Thoracic aorta (tissue), 2 donors: ENCODE data around the gene ATXN10. TPM values are rescaled to one million over a fixed set of nuclear protein-coding genes. Genes with fewer than 3 reads are reported as not detected.

Experiments
- ATAC-seq: fragments of 150-250 bp; one replicate; pipeline ENCODE4 v1.8.0; 2017; ENCODE audit warnings: low read depth; ENCODE audit not compliant: insufficient number of reproducible peaks, low FRiP score
- DNase-seq: peaks from one replicate; pipeline ENCODE4 v3.0.0-alpha.2; 2020; ENCODE audit warnings: low spot score
- H3K27ac ChIP-seq, 2 donors: fragments of 200-600 bp; sonication (generic); 1 replicate in 1 of 2; 2 replicates in 1 of 2; pipeline ENCODE4 v1.5.1; 2016; ENCODE audit warnings: mild to moderate bottlenecking in 2 of 2, moderate library complexity in 2 of 2
- H3K27me3 ChIP-seq: fragments of 200-600 bp; sonication (generic); replicated peaks from 2 replicates; pipeline ENCODE4 v1.6.0; 2016; ENCODE audit warnings: mild to moderate bottlenecking; ENCODE audit not compliant: insufficient read depth
- H3K36me3 ChIP-seq: fragments of 200-600 bp; sonication (generic); one replicate; pipeline ENCODE4 v1.5.1; 2016
- H3K4me1 ChIP-seq, 2 donors: fragments of 200-600 bp; sonication (generic); 1 replicate in 1 of 2; 2 replicates in 1 of 2; pipeline versions ENCODE4 v1.5.1 to v1.6.0; 2016; ENCODE audit warnings: low read depth in 2 of 2, mild to moderate bottlenecking in 1 of 2; ENCODE audit not compliant: control insufficient read depth in 1 of 2
- H3K4me3 ChIP-seq: fragments of 200-600 bp; sonication (generic); 2 replicates; pipeline ENCODE4 v1.5.1; 2016; ENCODE audit warnings: mild to moderate bottlenecking
- H3K9me3 ChIP-seq: fragments of 200-600 bp; sonication (generic); 2 replicates; pipeline ENCODE4 v1.5.1; 2016
- CTCF ChIP-seq: fragments of 200-600 bp; sonication (generic); IDR thresholded peaks from one replicate; pipeline ENCODE4 v1.5.1; 2019; ENCODE audit warnings: antibody characterized with exemption
- total RNA-seq, 2 donors: library from RNA; depleted of rRNA; stranded (reverse); fragments of >200 nt; gene quantifications; one replicate each; pipeline versions ENCODE4 v1.1.0 to v1.2.3, GENCODE V29; 2016

The ATXN10 gene
- total RNA-seq, 2 donors from 2014 or later, result 52.9 to 164 TPM

GRCh38 chr22:45740236-45740635 is 68.6 kb downstream of the ATXN10 start:
- no peak for DNase-seq
- no peak for ATAC-seq
- no peaks in the 10 kb centered on the region for H3K9me3 ChIP-seq
- H3K27ac ChIP-seq, result no peak overlapping the region
- peaks cover 6% of the 10 kb centered on the region for H3K36me3 ChIP-seq
- H3K4me1 ChIP-seq, result peaks cover 25 to 38% of the 10 kb centered on the region in 2 donors
- TF ChIP-seq CTCF, result no peak
- no peaks in the 10 kb centered on the region for H3K27me3 ChIP-seq
- H3K4me3 ChIP-seq, result no peak overlapping the region

GRCh38 chr22:45742866-45743450 is 71.3 kb downstream of the ATXN10 start:
- Histone ChIP-seq H3K4me1 (peaks cover 26 to 60% of the 10 kb centered on the region in 2 donors), H3K27ac (peak overlapping the region; percentile 87 to 93), H3K9me3 (no peaks in the 10 kb centered on the region), H3K27me3 (no peaks in the 10 kb centered on the region), H3K4me3 (peak overlapping the region; percentile 17), H3K36me3 (peaks cover 6% of the 10 kb centered on the region)
- no peak for DNase-seq
- TF ChIP-seq CTCF, result no peak
- peak; percentile 53 for ATAC-seq

- Histone ChIP-seq H3K9me3 (no peaks in the 10 kb centered on the region), H3K4me1 (peaks cover 26 to 63% of the 10 kb centered on the region in 2 donors), H3K4me3 (peak overlapping the region; percentile 17), H3K36me3 (peaks cover 6% of the 10 kb centered on the region), H3K27me3 (no peaks in the 10 kb centered on the region), H3K27ac (peak overlapping the region; percentile 87 to 93)
- ATAC-seq (peak; percentile 92), DNase-seq (no peak)
- no peak for TF ChIP-seq CTCF
Measured at GRCh38 chr22:45743687-45744086, 72.1 kb downstream of the ATXN10 start.

GRCh38 chr22:45744442-45744841 is 72.8 kb downstream of the ATXN10 start:
- peaks cover 26 to 63% of the 10 kb centered on the region in 2 donors for H3K4me1 ChIP-seq
- peak overlapping the region; percentile 87 to 93 for H3K27ac ChIP-seq
- H3K9me3 ChIP-seq, result no peaks in the 10 kb centered on the region
- ATAC-seq (no peak), DNase-seq (no peak)
- no peak overlapping the region for H3K4me3 ChIP-seq
- H3K27me3 ChIP-seq, result no peaks in the 10 kb centered on the region
- peaks cover 6% of the 10 kb centered on the region for H3K36me3 ChIP-seq
- no peak for TF ChIP-seq CTCF

GRCh38 chr22:45750626-45751025 is 79.0 kb downstream of the ATXN10 start:
- TF ChIP-seq CTCF, result no peak
- H3K27ac ChIP-seq, result no peak overlapping the region
- ATAC-seq (no peak), DNase-seq (no peak)
- no peak overlapping the region for H3K4me3 ChIP-seq
- H3K36me3 ChIP-seq, result no peaks in the 10 kb centered on the region
- no peaks in the 10 kb centered on the region for H3K27me3 ChIP-seq
- peaks cover 3 to 31% of the 10 kb centered on the region in 2 donors for H3K4me1 ChIP-seq
- no peaks in the 10 kb centered on the region for H3K9me3 ChIP-seq
